ENCODE measurements around the gene C10orf90.

C10orf90 gene

DNA sequence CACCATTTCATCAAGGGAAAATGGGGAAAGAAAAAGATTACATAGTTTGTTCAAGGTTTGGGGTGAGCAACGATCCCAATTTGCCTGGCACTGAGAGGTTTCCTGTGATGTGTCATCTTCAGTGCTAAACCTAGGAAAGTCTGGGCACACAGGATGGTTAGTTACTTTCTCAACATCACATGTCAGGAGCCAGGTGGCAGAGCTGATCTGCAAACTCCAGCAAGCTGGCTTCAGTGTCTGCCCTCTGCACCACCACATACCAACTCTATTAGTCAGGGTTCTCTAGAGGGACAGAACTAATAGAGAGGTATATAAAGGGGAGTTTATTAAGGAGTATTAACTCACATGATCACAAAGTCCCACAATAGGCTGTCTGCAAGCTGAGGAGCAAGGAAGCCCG, 293.5 kb downstream of the C10orf90 start:
- Histone ChIP-seq H2AFZ (ENCODE audit: low read depth) (no peak overlapping the region), H3K27ac (no peak overlapping the region), H3K9ac (no peak overlapping the region), H3K36me3 (ENCODE audit: insufficient read depth) (no peaks in the 10 kb centered on the region), H3K79me2 (ENCODE audit: insufficient read depth, low read depth) (no peaks in the 10 kb centered on the region), H3K4me3 (IDR thresholded peaks at IDR 0.05; ENCODE audit: insufficient read depth, low read depth, low read length) (no peak overlapping the region), H3K27me3 (ENCODE audit: insufficient read depth, low read depth) (no peaks in the 10 kb centered on the region), H3K4me2 (no peak overlapping the region), H3K4me1 (ENCODE audit: low read depth, poor library complexity, severe bottlenecking) (no peaks in the 10 kb centered on the region), H4K20me1 (ENCODE audit: insufficient read depth) (no peaks in the 10 kb centered on the region)
- TF ChIP-seq, protein P1, sequence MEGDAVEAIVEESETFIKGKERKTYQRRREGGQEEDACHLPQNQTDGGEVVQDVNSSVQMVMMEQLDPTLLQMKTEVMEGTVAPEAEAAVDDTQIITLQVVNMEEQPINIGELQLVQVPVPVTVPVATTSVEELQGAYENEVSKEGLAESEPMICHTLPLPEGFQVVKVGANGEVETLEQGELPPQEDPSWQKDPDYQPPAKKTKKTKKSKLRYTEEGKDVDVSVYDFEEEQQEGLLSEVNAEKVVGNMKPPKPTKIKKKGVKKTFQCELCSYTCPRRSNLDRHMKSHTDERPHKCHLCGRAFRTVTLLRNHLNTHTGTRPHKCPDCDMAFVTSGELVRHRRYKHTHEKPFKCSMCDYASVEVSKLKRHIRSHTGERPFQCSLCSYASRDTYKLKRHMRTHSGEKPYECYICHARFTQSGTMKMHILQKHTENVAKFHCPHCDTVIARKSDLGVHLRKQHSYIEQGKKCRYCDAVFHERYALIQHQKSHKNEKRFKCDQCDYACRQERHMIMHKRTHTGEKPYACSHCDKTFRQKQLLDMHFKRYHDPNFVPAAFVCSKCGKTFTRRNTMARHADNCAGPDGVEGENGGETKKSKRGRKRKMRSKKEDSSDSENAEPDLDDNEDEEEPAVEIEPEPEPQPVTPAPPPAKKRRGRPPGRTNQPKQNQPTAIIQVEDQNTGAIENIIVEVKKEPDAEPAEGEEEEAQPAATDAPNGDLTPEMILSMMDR (conservative IDR thresholded peaks at IDR 0.05; ENCODE audit: low read depth, low read length): no peak

DNA sequence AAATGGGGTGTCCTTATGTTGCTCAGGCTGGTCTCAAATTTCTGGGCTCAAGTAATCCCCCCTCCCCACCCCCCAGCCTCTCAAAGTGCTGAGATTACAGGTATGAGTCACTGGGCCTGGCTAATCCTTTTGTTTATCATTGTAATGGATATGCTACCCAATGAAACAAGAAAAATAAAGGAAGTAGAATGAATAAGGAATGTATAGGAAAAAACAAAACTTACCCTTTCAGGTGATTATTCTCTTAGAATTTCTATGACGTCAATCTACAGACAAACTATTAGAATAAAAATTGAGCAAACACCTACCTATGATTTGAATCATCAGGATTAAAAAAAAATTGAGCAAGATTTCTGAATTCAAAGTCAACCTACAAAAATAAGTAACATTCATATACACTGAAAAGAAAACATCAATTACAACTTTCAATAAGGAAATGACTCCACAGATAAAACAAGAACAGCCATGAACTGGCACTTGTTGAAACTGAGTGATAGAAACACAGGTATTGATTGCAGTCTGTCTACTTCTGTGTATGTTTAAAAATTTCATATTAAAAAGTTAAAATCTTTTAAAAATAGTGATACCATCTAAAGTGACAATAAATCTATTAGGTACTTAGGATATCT, 294.5 kb downstream of the C10orf90 start:
- Histone ChIP-seq H3K9ac (no peak overlapping the region), H4K20me1 (ENCODE audit: insufficient read depth) (no peaks in the 10 kb centered on the region), H2AFZ (ENCODE audit: low read depth) (no peak overlapping the region), H3K36me3 (ENCODE audit: insufficient read depth) (no peaks in the 10 kb centered on the region), H3K27ac (no peak overlapping the region), H3K4me2 (no peak overlapping the region), H3K4me1 (ENCODE audit: low read depth, poor library complexity, severe bottlenecking) (no peaks in the 10 kb centered on the region), H3K79me2 (ENCODE audit: insufficient read depth, low read depth) (no peaks in the 10 kb centered on the region), H3K4me3 (IDR thresholded peaks at IDR 0.05; ENCODE audit: insufficient read depth, low read depth, low read length) (no peak overlapping the region), H3K27me3 (ENCODE audit: insufficient read depth, low read depth) (no peaks in the 10 kb centered on the region)
- TF ChIP-seq, protein P1 (conservative IDR thresholded peaks at IDR 0.05; ENCODE audit: low read depth, low read length): no peak

DNA sequence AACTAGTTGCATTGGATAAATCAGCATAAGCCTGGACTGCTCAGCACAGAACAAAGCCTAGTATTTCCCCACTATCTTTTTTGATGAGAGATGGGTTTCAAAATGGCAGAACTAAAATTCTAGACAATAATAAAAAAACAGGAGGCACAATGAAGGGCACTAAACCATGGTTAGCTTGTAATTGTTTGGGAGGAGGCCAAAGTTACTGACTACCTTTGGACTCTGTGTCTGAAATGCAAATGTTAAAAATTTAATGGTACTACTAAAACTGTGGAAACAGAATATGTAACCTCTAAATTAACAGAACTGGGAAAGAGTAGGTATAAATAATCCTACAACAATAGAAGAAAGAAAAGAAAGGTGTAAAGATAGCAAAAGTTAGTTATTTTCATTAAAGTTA, 295.2 kb downstream of the C10orf90 start:
- Histone ChIP-seq H3K27me3 (ENCODE audit: insufficient read depth, low read depth) (no peaks in the 10 kb centered on the region), H3K4me1 (ENCODE audit: low read depth, poor library complexity, severe bottlenecking) (no peaks in the 10 kb centered on the region)

More for the DNA sequence above, 295.2 kb downstream of the C10orf90 start:
- Histone ChIP-seq H3K79me2 (ENCODE audit: insufficient read depth, low read depth) (no peaks in the 10 kb centered on the region), H2AFZ (ENCODE audit: low read depth) (no peak overlapping the region), H3K4me3 (IDR thresholded peaks at IDR 0.05; ENCODE audit: insufficient read depth, low read depth, low read length) (no peak overlapping the region), H3K36me3 (ENCODE audit: insufficient read depth) (no peaks in the 10 kb centered on the region), H3K27ac (no peak overlapping the region), H3K9ac (no peak overlapping the region), H4K20me1 (ENCODE audit: insufficient read depth) (no peaks in the 10 kb centered on the region), H3K4me2 (no peak overlapping the region)
- TF ChIP-seq, protein P1 (conservative IDR thresholded peaks at IDR 0.05; ENCODE audit: low read depth, low read length): no peak

All from KMS-11 (cell line).